GM13977 (cell line): ENCODE data around the gene KIAA1217.

Source experiments
- DNase-seq: peaks from one replicate; pipeline ENCODE4 v3.0.0; 2012; ENCODE audit warnings: low spot score
- in situ Hi-C: fragments of 300-500 bp; cut with MboI; formaldehyde crosslinking; loops from one replicate; pipeline ENCODE4 v1.12.0; 2022; ENCODE audit warnings: low sequenced_read_pairs, low pct_unique_long_range_greater_than_20kb, mixed read lengths, inconsistent platforms; ENCODE audit not compliant: unreplicated experiment
- TF ChIP-seq, protein P1 (sequence below): IDR thresholded peaks from 2 replicates; pipeline ENCODE4 v1.5.1; 2012; ENCODE audit warnings: mild to moderate bottlenecking, control low read depth; ENCODE audit not compliant: insufficient read depth; ENCODE audit errors: extremely low read depth, missing control alignments

The KIAA1217 gene

DNA sequence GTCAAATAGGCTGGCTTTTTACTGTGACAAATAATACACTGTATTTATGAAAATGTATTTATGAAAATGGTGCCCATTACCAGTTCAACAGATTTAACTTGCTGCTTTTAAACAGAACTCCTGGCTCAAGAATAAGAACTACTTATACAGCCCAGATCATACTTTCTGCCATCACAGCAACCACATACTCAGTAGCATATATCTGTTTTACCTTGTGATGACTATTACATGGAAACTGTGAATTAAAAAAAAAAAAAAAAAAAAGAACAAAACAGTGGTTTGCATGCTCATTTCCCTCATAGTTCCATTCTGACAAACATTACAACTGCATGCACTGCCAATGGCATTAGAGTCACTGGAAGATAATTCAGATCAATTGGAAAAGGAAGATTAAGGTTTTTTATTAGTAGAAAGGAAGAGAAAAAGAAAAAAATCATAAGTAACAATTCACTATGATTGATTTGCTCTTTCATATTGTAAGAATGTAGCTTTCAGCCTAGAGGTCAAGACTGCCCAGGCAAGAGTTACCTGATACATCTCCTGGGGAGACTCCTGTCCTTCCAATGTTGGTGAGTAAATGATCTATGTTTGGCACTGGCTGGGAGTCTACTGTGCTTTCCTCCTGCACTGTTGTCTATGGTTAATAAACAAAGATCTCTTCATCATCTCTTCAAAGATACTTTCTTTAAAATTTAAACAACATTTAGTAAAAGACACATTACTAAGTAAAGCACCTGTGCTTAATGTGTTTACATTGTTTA lies 381.9 kb downstream of the KIAA1217 start:
- DNase-seq = no peak
- in situ Hi-C loops = no loop called here
- TF ChIP-seq, protein P1, sequence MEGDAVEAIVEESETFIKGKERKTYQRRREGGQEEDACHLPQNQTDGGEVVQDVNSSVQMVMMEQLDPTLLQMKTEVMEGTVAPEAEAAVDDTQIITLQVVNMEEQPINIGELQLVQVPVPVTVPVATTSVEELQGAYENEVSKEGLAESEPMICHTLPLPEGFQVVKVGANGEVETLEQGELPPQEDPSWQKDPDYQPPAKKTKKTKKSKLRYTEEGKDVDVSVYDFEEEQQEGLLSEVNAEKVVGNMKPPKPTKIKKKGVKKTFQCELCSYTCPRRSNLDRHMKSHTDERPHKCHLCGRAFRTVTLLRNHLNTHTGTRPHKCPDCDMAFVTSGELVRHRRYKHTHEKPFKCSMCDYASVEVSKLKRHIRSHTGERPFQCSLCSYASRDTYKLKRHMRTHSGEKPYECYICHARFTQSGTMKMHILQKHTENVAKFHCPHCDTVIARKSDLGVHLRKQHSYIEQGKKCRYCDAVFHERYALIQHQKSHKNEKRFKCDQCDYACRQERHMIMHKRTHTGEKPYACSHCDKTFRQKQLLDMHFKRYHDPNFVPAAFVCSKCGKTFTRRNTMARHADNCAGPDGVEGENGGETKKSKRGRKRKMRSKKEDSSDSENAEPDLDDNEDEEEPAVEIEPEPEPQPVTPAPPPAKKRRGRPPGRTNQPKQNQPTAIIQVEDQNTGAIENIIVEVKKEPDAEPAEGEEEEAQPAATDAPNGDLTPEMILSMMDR = no peak

DNA sequence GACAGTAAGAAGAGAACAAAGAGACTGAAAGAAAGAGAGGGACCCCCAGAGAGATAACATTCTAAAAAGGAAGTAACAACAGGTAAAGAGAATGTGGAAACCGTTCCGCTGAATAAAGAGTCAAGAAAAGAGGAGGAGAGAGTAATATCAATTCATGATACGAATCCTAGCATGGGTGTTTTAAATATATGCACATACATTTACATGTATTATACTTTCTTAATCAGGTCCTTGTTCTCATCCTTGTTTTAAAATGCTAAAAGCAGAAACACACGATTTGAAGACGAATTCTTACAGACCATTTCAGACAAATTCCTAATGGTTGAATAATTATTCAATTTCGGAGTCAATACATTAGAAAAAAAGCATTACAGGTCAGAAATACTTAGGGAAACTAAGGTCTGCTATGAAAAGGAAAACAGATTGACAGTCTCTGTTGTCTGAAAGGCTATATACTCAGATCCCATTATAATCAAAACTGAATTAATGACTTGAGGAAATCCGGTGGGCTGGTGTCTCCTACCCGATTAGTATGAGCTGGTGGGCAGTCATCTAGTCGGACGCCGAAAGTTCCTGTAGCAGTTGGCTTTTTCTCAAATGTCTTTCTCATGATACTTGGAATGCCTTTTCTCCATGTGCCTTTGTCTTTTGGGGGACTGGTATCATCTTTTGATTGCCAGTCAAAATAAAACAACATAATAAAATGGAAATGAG lies 387.4 kb downstream of the KIAA1217 start:
- DNase-seq = no peak
- TF ChIP-seq, protein P1 = no peak
- in situ Hi-C loops = no loop called here

DNA sequence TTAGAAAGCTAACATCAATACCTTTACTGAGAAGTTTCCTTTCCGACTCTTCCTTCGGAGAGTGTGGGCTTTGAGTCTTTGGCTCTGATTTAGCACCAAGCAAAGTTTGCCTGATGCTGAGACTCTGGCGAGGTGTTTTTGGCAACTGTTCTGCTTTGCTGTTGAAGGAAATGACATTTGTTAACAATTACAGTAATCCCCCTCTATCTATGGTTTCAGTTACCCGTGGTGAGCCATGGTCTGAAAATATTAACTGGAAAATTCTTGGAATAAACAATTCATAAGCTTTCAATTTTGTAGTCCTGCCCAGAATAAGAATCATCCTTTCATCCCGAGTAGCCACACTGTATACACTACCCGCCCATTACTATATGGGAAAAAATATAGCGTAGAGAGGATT lies 388.5 kb downstream of the KIAA1217 start:
- in situ Hi-C loops = no loop called here
- TF ChIP-seq, protein P1 = no peak
- DNase-seq = no peak
